ENCODE data around the gene HEMGN.

HEMGN gene

DNA sequence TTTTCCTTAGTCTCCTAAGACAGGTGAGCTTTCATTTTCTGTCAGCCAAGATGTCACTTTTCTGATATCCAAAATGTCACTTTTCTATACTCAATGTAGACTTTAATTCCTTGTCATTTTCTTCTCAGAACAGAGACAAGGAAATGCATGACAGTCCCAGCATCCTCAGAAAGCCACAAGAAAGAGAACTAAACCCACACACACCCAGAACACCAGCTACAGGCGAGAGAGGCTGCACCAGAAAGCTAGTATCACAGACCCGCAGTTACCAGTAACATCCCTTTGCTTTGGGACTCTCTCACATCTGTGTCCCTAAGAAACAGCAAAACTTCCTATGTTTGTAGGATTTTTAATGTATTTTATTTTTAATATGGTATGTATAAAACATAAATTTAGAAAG, 32.7 kb downstream of the HEMGN start:
- no peak for DNase-seq (ENCODE audit: low read depth)
- TF ChIP-seq, protein P1, sequence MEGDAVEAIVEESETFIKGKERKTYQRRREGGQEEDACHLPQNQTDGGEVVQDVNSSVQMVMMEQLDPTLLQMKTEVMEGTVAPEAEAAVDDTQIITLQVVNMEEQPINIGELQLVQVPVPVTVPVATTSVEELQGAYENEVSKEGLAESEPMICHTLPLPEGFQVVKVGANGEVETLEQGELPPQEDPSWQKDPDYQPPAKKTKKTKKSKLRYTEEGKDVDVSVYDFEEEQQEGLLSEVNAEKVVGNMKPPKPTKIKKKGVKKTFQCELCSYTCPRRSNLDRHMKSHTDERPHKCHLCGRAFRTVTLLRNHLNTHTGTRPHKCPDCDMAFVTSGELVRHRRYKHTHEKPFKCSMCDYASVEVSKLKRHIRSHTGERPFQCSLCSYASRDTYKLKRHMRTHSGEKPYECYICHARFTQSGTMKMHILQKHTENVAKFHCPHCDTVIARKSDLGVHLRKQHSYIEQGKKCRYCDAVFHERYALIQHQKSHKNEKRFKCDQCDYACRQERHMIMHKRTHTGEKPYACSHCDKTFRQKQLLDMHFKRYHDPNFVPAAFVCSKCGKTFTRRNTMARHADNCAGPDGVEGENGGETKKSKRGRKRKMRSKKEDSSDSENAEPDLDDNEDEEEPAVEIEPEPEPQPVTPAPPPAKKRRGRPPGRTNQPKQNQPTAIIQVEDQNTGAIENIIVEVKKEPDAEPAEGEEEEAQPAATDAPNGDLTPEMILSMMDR (conservative IDR thresholded peaks at IDR 0.05; ENCODE audit: low read depth, low read length): no peak
- H3K4me3 ChIP-seq (ENCODE audit: low read depth, low read length): no peak overlapping the region

DNA sequence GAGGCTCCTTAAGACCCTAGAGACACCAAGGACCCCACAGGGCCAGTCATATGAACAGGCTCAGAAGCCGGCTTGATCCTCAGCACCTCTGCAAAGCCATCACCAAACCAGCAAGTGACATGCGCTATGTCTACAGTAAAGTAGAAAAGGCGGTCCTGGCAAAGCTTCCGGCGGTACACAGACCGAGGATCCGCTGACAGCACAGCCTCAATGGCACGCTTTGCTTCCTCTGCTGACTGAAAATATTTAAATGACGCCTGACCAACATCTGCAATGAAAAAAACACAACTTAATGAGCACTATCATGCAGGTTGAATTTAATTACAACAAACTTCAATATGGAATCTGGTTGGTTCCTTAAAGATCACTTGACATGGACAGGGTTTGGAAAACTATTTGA, 33.2 kb downstream of the HEMGN start:
- DNase-seq (ENCODE audit: low read depth): no peak
- H3K4me3 ChIP-seq (ENCODE audit: low read depth, low read length): no peak overlapping the region

DNA sequence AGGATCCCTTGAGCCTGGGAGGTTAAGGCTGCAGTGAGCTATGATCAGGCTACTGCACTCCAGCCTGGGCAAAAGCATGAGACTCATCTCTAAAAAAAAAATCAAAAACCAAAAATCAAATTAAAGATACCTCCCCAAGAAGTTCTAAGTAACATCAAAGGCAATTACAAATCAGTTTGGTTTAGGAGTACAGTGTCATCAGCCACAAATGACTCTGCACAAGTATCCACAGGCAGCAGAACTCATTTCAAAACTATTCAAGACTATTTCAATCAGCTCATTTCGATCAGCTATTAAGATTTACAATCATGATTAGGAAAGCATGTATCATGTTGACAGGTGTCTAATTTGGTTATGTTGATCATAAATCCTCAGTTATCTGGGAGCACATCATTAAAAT, 34.8 kb downstream of the HEMGN start:
- DNase-seq (ENCODE audit: low read depth): no peak
- TF ChIP-seq, protein P1 (conservative IDR thresholded peaks at IDR 0.05; ENCODE audit: low read depth, low read length): no peak
- H3K4me3 ChIP-seq (ENCODE audit: low read depth, low read length): no peak overlapping the region

More for the DNA sequence above, 33.2 kb downstream of the HEMGN start:
- TF ChIP-seq, protein P1 (conservative IDR thresholded peaks at IDR 0.05; ENCODE audit: low read depth, low read length): no peak

- peak; percentile 71 for DNase-seq (ENCODE audit: low read depth)
- no peak overlapping the region for H3K4me3 ChIP-seq (ENCODE audit: low read depth, low read length)
- TF ChIP-seq, protein P1 (conservative IDR thresholded peaks at IDR 0.05; ENCODE audit: low read depth, low read length): peak; percentile 84
Measured at GRCh38 chr9:97900738-97901565, 37.0 kb downstream of the HEMGN start.

GRCh38 chr9:97900103-97900737, 37.8 kb downstream of the HEMGN start:
- peak; percentile 50 for DNase-seq (ENCODE audit: low read depth)
- TF ChIP-seq, protein P1 (conservative IDR thresholded peaks at IDR 0.05; ENCODE audit: low read depth, low read length): no peak

GRCh38 chr9:97895695-97896332, 42.2 kb downstream of the HEMGN start:
- DNase-seq (ENCODE audit: low read depth): peak; percentile 37
- H3K4me3 ChIP-seq (ENCODE audit: low read depth, low read length): no peak overlapping the region
- TF ChIP-seq, protein P1 (conservative IDR thresholded peaks at IDR 0.05; ENCODE audit: low read depth, low read length): peak; percentile 31

More at GRCh38 chr9:97900103-97900737, 37.8 kb downstream of the HEMGN start:
- no peak overlapping the region for H3K4me3 ChIP-seq (ENCODE audit: low read depth, low read length)
